ENCODE data around the gene FEN1.

FEN1 gene

GRCh38 chr11:61776561-61777075, 16.1 kb upstream of the FEN1 start:
- DNase-seq = peak; percentile 27 to 46

DNA sequence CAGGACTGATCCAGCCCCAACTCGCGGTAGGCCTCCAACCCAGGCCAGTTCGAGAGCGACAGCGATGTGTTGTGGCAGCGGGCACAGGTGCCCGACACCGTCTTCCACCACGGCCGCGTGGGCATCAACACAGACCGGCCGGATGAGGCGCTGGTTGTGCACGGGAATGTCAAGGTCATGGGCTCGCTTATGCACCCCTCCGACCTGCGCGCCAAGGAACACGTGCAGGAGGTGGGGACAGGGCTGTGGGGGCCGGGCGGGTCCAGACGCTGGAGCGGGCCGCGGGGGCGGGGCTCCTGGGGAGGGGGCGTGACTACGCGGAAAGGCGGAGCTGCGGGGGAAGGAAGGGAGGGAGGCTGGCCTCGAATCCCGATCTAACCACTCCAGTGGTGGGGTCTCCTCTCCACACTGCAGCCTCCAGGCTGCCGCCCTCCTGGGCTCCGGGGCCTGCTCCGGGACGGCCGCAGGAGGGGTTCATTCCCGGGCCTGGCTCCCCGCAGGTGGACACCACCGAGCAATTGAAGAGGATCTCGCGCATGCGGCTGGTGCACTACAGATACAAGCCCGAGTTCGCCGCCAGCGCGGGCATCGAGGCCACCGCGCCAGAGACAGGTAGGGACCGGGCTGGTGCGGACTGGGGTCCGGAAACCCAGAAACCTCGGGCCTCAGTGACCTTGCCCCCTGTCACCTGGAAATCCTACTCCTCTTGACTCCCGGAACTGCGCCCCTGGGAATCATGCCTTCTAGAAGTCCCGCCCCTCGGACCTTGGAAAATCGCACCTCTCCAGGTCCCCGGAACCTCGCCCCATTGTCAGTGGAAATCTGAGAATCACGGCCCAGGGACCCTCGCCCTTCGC, 15.2 kb upstream of the FEN1 start:
- DNase-seq = no peak

DNA sequence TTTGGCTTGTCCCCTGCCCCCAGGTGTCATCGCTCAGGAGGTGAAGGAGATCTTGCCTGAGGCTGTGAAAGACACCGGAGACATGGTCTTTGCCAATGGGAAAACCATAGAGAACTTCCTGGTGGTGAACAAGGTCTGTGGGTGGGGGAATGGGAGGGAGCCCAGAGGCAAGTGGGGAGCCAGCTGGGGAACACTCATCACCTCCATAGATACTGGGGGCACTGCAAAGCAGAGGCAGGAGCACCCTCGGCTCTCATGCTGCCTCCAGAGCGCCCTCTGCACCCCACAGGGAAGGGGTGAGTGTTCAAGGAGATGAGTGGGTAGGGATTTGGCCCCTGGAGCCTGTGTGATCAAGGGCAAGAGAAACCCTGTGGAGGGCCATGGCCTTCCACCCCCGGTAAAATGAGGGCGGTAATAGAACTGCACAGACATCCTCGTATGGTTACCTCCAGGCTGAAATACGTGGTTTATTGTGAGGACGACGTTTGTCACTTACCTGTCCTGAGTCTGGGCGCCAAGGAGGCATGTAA, 14.3 kb upstream of the FEN1 start:
- no peak for DNase-seq

DNA sequence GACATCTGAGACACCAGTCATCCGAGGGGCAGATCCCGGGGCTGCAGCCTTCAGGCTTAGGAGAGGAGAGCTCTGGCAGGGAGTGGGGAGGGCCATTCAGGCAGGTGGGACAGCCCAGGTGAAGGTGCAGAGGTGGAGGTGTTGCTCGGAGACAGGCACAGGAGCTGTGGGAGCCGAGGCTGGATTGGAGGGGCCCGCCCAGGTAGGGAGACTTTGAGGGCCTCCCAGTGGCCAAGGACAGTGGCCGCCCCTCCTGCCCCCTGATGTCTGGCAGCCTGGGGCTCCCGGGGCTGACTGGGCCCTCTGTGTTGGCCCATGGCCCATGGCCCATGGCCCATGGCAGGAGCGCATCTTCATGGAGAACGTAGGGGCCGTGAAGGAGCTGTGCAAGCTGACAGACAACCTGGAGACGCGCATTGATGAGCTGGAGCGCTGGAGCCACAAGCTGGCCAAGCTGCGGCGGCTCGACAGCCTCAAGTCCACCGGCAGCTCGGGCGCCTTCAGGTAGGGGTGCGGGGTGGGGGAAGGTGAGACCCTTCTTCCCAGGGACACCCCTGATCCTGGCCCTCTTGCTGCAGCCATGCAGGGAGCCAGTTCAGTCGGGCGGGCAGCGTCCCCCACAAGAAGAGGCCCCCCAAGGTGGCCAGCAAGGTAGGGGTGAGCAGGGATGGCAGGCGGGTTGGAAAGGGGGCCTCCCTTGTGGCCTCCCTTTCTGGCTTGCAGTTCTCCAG, 13.6 kb upstream of the FEN1 start:
- no peak for DNase-seq

- DNase-seq = no peak
Measured at GRCh38 chr11:61779666-61780525, 12.8 kb upstream of the FEN1 start.

- DNase-seq = no peak
Measured at GRCh38 chr11:61780581-61781162, 12.0 kb upstream of the FEN1 start.

- no peak for DNase-seq
Measured at GRCh38 chr11:61781585-61781984, 11.1 kb upstream of the FEN1 start.

GRCh38 chr11:61782299-61782698, 10.4 kb upstream of the FEN1 start:
- no peak for DNase-seq

GRCh38 chr11:61782841-61783240, 9.9 kb upstream of the FEN1 start:
- DNase-seq = no peak

DNA sequence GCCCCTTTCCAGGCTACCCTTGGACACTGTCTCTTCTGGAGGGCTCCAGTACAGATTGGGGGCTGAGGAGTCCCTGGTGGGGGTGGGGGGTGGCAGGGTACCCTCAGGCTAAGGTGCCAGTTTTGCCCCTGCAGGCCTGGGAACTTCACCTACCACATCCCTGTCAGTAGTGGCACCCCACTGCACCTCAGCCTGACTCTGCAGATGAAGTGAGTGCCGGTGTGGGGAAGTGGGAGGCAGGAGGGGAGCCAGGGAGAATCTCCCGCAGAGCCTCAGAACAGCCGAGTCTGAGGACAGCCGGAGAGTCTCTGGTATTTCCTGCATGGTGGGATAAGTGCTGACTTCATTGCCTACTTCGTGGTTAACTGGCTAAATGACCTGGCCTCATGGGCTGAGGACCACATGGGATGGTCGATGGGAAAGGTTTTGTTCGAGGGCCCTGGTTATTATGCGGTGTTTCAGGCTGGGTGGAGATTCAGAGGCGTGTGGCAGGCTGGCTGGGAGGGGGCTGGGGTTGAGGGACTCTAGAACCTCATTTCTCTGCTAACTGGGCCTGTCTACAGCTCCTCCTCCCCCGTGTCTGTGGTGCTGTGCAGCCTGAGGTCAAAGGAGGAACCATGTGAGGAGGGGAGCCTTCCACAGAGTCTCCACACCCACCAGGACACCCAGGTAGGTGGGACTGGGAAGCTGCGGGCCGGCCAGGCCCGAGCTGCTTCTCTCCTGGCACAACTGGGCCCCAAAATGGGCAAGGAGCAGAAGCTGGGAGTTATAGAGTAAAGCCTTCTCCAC, 8.8 kb upstream of the FEN1 start:
- DNase-seq = no peak

GRCh38 chr11:61784506-61784805, 8.3 kb upstream of the FEN1 start:
- DNase-seq = no peak

DNA sequence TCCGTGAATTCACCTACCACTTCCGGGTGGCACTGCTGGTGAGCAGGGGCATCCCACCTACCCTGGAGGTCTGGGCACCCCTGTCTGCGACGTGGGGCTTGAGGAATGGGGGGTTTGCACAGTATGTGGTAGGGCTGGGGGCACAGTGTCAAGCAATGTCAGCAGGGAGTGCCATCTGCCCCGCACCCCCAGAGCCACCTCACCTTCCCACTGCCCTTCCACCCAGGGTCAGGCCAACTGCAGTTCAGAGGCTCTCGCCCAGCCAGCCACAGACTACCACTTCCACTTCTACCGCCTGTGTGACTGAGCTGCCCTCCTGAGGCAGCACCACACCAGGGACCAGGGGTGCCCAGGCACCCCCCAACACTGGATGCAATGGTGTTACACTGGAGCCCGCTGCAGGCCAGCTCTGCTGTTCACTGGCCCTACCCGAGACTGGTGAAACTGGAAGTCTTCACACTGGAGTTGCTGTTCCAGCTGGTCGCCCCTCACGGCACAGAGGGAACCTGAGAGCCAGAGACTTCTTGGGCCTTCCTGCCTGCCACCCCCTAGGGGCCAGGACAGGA, 6.8 kb upstream of the FEN1 start:
- DNase-seq = no peak

DNA sequence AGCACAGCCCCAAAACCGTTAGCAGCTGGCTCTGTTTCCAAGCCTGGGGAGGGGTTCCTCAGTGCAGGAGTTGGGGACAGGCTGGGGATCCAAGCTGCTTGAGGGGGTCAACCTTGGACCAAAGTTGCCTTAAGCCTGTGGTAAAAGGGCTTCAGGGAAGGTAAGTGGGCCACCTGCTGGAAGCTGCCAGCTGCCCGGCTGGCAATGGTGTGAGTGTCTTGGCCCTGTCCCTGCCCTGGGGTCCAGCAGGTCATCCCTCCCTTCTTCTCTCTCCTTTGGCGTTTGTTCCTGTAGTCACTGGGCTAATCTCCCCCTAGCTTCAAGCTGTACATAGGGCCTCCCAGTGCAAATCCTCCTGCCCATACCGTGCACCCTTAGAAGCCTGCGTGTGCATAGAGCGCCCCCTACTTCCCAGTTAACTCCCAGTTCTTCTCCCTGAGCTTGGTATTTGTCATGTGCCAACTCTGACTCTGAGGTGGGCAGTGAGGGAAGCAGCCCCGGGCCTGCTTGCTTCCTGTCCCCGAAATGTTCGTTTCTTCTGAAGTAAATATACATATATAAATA, 4.7 kb upstream of the FEN1 start:
- peak in 1 of 2 experiments; percentile 19 for DNase-seq

GRCh38 chr11:61791737-61792309, 888 bp upstream of the FEN1 start:
- DNase-seq = peak; percentile 35 to 80

DNA sequence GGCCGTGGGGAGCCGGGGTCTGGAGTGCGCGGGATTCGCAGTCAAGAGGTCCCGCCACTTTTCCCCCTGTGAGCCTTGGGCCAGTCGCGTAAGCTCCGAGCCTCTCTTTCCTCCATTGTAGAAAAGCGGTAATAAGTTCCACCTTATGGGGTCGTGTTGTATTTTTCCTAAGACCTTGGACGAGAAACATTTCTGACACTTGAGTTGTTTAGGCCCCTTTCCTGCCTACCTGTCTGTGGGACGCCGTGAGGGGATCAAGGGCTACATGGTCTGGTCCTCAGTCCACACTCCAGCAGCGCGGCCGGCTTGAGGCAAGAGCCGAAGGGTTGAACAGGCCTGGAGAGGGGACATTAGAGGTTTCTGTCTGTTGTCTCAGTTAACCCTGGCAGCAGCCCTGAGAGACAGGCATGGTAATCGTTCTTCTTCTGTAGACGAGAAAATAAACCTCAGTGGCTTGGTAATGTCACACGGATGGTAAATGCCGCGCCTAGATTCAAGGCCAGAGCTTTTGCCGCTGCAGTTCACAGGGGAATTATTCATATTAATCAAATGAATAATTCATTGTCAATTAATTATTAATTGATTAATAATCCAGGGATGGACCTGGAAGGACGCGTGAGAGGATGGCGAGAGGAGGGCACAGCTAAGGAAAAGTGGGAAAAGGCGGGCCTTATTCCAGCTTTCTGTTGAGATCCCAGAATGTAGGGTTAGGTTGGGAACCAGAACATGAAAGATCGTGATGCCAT, 545 bp downstream of the FEN1 start:
- DNase-seq = no peak

- no peak for DNase-seq
Measured at GRCh38 chr11:61793829-61794204, 1.1 kb downstream of the FEN1 start.

DNA sequence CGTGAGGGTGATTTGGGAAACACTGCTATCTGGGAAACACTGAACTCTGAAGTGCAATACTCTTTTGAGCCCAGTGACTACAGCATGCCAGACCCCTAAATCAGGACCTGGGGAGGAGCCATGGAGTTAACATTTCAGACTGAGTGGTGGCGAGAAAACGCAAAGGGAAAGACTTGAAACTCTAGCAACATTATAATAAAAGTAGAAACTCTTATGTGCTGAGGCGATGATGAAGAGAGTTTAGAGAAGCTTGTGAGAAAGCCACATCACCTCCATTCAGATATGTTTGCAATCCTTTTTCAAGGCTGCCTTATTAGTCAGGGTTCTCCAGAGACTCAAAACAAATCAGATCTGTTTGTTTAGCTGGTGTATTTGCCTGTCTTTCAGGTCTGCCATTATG, 1.9 kb downstream of the FEN1 start:
- no peak for DNase-seq

GRCh38 chr11:61795459-61795858, 2.7 kb downstream of the FEN1 start:
- no peak for DNase-seq

DNA sequence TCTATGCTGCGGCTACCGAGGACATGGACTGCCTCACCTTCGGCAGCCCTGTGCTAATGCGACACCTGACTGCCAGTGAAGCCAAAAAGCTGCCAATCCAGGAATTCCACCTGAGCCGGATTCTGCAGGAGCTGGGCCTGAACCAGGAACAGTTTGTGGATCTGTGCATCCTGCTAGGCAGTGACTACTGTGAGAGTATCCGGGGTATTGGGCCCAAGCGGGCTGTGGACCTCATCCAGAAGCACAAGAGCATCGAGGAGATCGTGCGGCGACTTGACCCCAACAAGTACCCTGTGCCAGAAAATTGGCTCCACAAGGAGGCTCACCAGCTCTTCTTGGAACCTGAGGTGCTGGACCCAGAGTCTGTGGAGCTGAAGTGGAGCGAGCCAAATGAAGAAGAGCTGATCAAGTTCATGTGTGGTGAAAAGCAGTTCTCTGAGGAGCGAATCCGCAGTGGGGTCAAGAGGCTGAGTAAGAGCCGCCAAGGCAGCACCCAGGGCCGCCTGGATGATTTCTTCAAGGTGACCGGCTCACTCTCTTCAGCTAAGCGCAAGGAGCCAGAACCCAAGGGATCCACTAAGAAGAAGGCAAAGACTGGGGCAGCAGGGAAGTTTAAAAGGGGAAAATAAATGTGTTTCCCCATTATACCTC, 3.3 kb downstream of the FEN1 start:
- DNase-seq = no peak
